Uterus (tissue), 4 donors: ENCODE results near the gene ACKR4. TPM values are rescaled to one million over a fixed set of nuclear protein-coding genes. Genes with fewer than 3 reads are reported as not detected.
A peak's percentile ranks its signal among the peaks of the same experiment; 100 is the strongest.

ENCODE experiments used
- DNase-seq, 2 donors: peaks; one replicate each; pipeline ENCODE4 v3.0.0-alpha.2; 2019 to 2020
- H3K27ac ChIP-seq, 2 donors: fragments of 200-600 bp; sonication (generic); 1 replicate in 1 of 2; 2 replicates in 1 of 2; pipeline ENCODE4 v1.5.1; 2016 to 2018
- H3K27me3 ChIP-seq, 2 donors: fragments of 200-600 bp; sonication (generic); one replicate each; pipeline ENCODE4 v1.5.1; 2018 to 2019; ENCODE audit warnings: control low read depth in 1 of 2
- H3K36me3 ChIP-seq, 2 donors: fragments of 200-600 bp; sonication (generic); one replicate each; pipeline ENCODE4 v1.5.1; 2019; ENCODE audit warnings: control low read depth in 1 of 2
- H3K4me1 ChIP-seq, 2 donors: fragments of 200-600 bp; sonication (generic); one replicate each; pipeline ENCODE4 v1.5.1; 2018 to 2019; ENCODE audit warnings: control low read depth in 1 of 2
- H3K4me3 ChIP-seq, 2 donors: fragments of 200-600 bp; sonication (generic); 1 replicate in 1 of 2; 2 replicates in 1 of 2; pipeline ENCODE4 v1.5.1; 2018 to 2019; ENCODE audit warnings: mild to moderate bottlenecking in 1 of 2
- H3K9me3 ChIP-seq, 2 donors: fragments of 200-600 bp; sonication (generic); one replicate each; pipeline ENCODE4 v1.5.1; 2019; ENCODE audit warnings: control low read depth in 1 of 2
- POLR2A ChIP-seq, 2 donors: fragments of 450-650 bp; IDR thresholded peaks; one replicate each; pipeline ENCODE4 v1.6.1; 2016; ENCODE audit warnings: antibody characterized with exemption in 2 of 2, mild to moderate bottlenecking in 1 of 2, moderate library complexity in 1 of 2
- intact Hi-C: fragments of 100-400 bp; cut with DNase I; formaldehyde crosslinking; loops from one replicate; pipeline ENCODE4 v1.15.1; 2023; ENCODE audit warnings: low total_unique reads
- total RNA-seq, 4 donors: library from RNA; depleted of rRNA in 3 of 4; stranded (reverse); fragments of >200 nt in 3 of 4; gene quantifications; one replicate each; pipeline versions ENCODE4 v1.1.0 to v1.2.4, GENCODE V29; 2014 to 2023
- TF ChIP-seq, protein P1 (sequence below), 4 experiments: fragments of 200-600 bp in 2 of 4; fragments of 450-650 bp in 2 of 4; sonication (generic) in 2 of 4; IDR thresholded peaks; one replicate each; pipeline ENCODE4 v1.5.1; 2016 to 2019; ENCODE audit warnings: antibody characterized with exemption in 4 of 4, mild to moderate bottlenecking in 2 of 4, moderate library complexity in 1 of 4
- donor health status: DM: yes; HTN: yes; CAD: no.

The ACKR4 gene
- total RNA-seq, 4 donors from 2014 or later: 2.0 to 4.7 (median 4.4) TPM

DNA sequence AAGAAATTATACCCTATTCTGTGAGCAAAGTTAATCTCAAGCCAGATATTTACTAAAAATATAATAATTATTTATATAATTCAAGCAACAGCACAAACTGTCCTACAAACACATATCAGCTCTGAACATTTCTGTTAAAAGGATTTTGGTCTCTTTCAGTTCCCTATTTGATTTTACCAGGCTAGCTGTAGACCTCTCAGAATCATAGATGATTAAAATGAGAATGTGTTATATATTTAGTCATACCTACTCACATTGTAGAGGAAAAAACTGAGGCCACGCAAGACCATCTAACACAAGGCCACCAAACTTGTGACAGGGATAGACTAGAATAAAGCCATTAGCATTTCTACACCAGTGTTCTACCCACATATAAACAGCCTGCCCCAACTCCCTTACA is 28.5 kb downstream of the ACKR4 start:
- Histone ChIP-seq H3K4me3 (no peak overlapping the region), H3K27me3 (no peaks in the 10 kb centered on the region), H3K9me3 (no peaks in the 10 kb centered on the region), H3K36me3 (no peaks in the 10 kb centered on the region), H3K4me1 (no peaks in the 10 kb centered on the region), H3K27ac (no peak overlapping the region)
- no peak for TF ChIP-seq POLR2A (IDR thresholded peaks at IDR 0.05)
- TF ChIP-seq, protein P1, sequence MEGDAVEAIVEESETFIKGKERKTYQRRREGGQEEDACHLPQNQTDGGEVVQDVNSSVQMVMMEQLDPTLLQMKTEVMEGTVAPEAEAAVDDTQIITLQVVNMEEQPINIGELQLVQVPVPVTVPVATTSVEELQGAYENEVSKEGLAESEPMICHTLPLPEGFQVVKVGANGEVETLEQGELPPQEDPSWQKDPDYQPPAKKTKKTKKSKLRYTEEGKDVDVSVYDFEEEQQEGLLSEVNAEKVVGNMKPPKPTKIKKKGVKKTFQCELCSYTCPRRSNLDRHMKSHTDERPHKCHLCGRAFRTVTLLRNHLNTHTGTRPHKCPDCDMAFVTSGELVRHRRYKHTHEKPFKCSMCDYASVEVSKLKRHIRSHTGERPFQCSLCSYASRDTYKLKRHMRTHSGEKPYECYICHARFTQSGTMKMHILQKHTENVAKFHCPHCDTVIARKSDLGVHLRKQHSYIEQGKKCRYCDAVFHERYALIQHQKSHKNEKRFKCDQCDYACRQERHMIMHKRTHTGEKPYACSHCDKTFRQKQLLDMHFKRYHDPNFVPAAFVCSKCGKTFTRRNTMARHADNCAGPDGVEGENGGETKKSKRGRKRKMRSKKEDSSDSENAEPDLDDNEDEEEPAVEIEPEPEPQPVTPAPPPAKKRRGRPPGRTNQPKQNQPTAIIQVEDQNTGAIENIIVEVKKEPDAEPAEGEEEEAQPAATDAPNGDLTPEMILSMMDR (IDR thresholded peaks at IDR 0.05): no peak
- DNase-seq: no peak
- intact Hi-C loops: no loop called here

DNA sequence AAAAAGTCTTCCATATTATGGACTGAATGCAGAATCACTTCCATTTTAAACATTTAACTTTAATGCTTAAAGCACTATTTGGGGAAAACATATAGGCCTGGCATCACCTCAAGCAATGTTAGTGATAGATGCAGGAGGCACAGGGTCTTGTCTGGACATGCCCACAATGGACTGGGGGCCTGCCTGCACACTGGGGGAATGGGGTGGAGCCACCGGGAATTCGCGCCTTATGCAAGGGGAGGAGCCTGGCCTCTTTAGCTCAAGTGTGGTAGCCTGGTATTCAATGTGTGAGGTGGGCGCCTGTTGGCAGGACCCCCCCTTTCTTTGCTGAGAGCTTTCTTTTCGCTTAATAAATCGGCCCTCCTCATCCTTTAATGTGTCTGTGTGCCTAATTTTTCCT is 29.9 kb downstream of the ACKR4 start:
- no peak overlapping the region for H3K27ac ChIP-seq
- H3K4me1 ChIP-seq: no peaks in the 10 kb centered on the region
- H3K36me3 ChIP-seq: no peaks in the 10 kb centered on the region
- no peaks in the 10 kb centered on the region for H3K27me3 ChIP-seq
- DNase-seq: no peak
- no peaks in the 10 kb centered on the region for H3K9me3 ChIP-seq
- no peak overlapping the region for H3K4me3 ChIP-seq
- intact Hi-C loops: no loop called here
- TF ChIP-seq POLR2A (IDR thresholded peaks at IDR 0.05): no peak
- TF ChIP-seq, protein P1 (IDR thresholded peaks at IDR 0.05): no peak

DNA sequence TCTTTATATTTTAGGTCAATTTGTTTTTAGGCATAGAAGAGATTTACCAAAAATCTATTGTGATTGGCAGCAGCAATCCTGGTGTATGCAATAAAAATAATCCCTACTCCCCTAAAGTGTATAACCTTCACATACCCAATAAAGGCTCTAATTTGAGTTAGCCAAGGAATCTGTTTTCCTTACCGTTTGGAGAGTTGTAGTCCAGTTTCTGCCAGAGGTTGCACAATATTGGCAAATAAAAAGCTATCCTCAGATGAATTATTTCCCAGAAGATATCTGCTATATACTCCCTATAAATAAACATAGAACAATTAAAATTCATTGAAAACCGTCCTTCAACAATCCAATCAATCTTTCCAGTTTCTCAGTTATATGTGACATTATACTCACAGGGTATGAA is 31.1 kb downstream of the ACKR4 start:
- Histone ChIP-seq H3K4me3 (no peak overlapping the region), H3K9me3 (no peaks in the 10 kb centered on the region), H3K27ac (peak overlapping the region; percentile 4 to 14), H3K4me1 (no peaks in the 10 kb centered on the region), H3K36me3 (no peaks in the 10 kb centered on the region), H3K27me3 (no peaks in the 10 kb centered on the region)
- no peak for DNase-seq
- intact Hi-C loops: no loop called here
- TF ChIP-seq, protein P1 (IDR thresholded peaks at IDR 0.05): no peak
- no peak for TF ChIP-seq POLR2A (IDR thresholded peaks at IDR 0.05)

DNA sequence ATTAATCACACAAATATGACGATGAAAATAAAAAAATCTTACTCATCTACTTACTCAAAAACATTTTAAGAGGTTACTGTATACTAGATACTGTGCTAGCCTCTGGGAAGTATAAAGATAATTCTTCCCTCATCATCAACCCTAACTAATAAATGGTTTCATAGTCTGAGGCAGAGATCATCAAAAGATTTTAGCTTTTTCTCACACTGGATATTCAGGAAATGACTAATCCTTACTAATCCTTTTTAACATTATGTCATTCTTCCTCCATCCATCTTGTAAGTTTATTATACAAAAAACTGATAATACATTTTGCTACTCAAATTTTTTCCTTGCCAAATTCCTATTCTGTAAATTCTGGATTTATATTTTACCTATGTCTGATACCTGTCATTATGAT is 32.9 kb downstream of the ACKR4 start:
- Histone ChIP-seq H3K27ac (no peak overlapping the region), H3K36me3 (no peaks in the 10 kb centered on the region), H3K4me3 (no peak overlapping the region), H3K4me1 (no peaks in the 10 kb centered on the region), H3K27me3 (no peaks in the 10 kb centered on the region), H3K9me3 (no peaks in the 10 kb centered on the region)
- no peak for TF ChIP-seq POLR2A (IDR thresholded peaks at IDR 0.05)
- TF ChIP-seq, protein P1 (IDR thresholded peaks at IDR 0.05): no peak
- no peak for DNase-seq
- intact Hi-C loops: no loop called here

DNA sequence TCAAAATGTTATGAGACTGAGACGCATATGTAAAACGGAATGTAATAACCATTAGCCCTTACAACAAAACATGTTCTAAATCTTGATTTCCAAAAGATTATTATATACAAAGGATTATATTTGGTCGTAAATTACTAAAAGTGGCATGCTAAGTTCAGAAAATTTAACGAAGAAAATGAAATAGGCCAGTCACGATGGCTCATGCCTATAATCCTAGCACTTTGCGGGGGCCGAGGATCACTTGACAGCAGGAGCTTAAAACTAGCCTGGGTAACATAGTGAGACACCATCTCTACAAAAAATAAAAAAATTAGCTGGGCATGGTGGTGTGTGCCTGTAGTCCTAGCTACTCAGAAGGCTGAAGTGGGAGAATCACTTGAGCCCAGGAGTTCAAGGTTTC is 33.5 kb downstream of the ACKR4 start:
- no peak overlapping the region for H3K4me3 ChIP-seq
- intact Hi-C loops: no loop called here
- H3K27ac ChIP-seq: no peak overlapping the region
- no peaks in the 10 kb centered on the region for H3K4me1 ChIP-seq
- TF ChIP-seq, protein P1 (IDR thresholded peaks at IDR 0.05): no peak
- TF ChIP-seq POLR2A (IDR thresholded peaks at IDR 0.05): no peak
- no peak for DNase-seq
- H3K9me3 ChIP-seq: no peaks in the 10 kb centered on the region
- H3K36me3 ChIP-seq: no peaks in the 10 kb centered on the region
- H3K27me3 ChIP-seq: no peaks in the 10 kb centered on the region
